GM19395 (cell line): Measurements from ENCODE around the gene GNAL.
"Not testable (repeated sequence)": the region's sequence is repeated elsewhere in the genome, so short reads cannot be mapped to it uniquely, and the experiment has no call there.

Source experiments
- ATAC-seq: cut with Tn5 transposase; IDR thresholded peaks from one replicate; pipeline ENCODE4 v1.9.1; 2021; ENCODE audit warnings: mild to moderate bottlenecking, moderate library complexity; ENCODE audit not compliant: unreplicated experiment

Gene GNAL

DNA sequence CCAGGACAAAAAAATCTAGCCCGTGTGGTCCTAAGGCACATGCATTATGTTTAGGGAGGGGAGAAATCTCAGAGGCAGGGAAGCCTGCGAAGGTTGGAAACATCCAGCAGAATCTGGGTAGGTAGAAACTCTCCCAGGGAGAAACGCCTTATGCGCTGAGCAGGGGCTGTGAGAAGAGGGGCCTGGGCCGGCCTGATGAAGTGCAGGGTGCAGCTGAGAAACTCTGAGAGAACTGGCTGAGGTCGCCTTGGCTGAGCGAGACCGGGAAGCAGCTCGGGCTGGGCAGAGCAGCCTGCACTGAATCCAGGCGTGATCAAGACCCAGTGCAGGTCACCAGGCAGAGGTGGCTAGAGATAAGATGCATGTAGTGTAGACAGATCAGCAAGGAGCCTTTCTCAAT is 177.3 kb downstream of the GNAL start:
- no peak for ATAC-seq

DNA sequence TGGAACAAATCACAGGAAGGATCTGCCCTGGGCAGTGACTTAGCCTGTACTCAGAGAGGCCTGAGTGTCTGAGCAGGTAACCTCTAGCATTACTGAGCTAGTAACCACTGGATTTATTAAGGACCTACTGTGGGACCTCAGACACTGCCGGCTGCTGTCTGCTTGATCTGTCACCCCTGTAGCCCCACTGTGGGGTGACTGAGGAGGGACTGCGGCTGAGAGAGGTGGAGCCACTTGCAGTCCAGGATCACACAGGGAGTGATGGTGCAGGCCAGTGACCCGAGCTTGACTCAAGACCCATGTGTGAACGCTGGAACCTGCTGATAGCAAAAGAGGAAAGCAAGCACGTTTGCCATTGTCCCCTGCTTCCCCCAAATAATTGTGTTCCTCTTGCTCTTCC is 177.7 kb downstream of the GNAL start:
- no peak for ATAC-seq

DNA sequence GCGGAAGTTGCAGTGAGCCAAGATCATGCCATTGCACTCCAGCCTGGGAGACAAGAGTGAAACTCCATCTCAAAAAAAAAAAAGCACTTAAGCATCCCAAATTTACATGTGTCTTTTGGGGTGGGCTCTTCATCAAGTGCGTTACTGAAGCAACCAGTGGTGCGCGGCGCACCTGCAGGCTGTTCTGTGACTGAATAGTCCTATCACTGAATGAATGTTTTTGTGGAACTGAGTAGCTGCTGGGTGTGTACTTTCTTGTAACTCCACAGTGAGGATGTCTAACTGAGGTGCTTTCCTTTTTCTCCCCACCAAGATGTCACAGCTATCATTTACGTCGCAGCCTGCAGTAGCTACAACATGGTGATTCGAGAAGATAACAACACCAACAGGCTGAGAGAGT is 179.2 kb downstream of the GNAL start:
- ATAC-seq = no peak

DNA sequence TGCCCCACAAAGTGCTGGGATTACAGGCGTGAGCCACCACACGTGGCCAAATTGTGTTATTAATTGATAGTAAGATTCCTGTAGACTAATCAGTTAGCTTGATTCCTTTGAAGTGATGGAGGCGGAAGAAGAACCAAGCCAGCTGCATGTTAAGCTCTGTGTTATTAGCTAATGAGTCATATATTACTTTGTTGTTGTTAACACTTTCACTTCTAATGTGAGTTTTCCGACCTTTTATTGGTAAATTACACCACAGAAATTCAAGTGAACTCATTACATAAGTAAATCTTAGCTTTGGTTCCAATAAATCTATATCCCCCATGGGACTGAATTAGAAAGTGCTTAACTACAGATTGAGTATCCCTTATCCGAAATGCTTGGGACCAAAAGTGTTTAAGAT is 182.4 kb downstream of the GNAL start:
- no peak for ATAC-seq

DNA sequence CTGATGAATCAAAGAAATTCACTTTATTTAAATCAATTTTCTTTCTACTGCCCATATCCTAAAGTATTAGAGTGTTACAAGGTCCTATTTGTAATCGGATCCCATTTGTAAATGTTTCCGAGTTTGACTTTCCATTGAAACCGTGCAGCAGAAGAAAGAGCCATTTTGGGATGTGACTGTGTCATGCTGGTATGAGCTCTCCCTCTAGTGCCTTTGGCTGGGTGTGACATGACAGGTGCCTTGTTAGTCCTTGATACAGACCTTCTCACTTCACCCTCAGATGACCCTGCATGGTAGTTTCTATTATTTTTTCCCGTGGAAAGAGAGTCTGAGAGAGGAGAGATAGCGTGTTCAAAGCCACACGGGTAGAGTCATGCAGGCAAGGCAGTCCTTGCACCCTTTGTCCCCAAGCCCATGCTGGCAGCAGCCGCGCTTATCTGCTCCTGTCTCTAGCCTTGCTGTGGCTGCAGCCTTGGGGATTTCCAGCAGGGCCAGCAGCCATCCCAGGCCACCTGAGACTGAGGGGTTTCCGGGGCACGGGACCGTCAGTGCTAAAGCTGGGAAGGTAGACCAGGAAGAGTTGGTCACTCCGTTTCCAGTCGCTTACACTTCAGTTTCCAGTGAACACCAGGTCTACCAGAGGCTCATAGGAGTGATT is 183.5 kb downstream of the GNAL start:
- ATAC-seq = no peak

DNA sequence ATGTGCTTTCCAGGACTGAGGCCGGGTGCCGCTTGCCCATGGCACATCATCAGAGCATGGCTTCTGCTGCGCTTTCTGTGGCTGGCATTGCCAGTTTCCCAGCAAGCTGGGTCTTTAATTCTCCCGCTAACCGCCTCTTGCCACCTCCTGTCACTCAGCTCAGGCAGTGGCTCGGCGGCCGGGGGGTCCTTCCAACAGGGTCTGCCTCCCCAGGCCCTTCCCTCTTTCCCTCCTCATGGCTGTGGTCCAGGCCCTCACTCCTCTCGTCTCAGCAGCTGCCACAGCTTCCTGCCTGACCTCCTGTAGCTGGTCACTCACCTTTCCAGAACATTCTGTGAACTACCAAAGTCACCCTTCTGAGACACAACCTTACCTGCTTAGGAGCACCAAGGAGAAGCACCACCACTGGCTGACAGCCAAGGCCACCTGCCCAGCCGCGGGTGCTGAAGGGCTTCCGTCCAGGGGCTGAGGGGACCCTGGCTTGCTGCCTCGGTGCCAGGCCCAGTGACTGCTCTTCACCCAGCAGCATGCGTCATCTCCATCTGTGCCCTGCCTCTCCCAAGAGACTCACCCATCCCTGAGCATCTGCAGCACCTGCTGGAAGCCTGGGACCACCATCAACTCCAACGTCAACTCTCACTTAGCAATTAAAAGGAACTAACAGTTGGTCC is 184.7 kb downstream of the GNAL start:
- no peak for ATAC-seq

DNA sequence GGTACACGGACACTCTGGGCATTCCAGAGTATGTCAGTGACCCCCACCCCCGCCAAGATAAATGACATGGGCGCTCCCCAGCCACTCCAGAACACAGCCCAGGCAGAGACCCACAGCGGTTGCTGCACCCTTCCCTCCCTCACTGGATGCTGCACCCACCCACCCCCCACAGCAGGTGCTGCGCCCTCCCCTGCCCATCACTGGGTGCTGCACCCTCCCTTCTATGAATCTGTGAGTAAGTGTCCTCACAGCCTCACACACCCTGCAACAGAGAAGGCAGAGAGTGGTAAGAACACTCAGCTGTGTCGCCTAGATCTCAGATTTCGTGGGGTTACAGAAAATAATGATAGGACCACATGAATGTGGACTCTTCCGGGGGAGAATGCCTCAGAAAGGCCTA is 185.6 kb downstream of the GNAL start:
- ATAC-seq = no peak

DNA sequence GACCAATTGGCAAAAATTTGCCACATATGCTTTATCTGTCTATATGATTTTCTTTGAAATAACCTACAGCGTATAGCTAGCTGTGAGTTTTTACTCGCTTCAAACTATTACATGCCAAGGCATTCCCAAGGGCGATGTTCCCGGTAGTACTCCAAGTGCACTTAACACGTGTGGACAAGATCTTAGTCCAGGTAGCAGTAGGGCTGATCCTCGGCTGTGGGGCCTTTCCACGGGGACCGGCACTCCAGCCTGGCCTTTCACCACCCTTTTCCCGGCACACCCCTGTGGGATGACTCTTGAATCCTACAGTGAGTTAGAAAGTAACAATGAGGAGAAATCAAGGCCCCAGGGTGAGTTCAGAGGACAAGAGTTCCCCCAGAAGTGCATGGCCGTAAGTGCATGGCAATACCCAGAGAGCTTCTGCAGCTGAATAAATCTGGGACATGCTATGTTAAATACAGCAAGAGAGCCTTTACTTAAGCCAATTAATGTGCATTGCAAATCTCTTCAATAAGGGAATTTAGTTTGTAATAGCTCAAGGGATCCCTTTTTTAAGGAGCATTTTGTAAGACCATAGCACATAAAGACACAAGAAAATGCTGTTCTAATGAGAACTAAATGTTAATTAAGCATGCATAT is 188.6 kb downstream of the GNAL start:
- ATAC-seq = no peak

DNA sequence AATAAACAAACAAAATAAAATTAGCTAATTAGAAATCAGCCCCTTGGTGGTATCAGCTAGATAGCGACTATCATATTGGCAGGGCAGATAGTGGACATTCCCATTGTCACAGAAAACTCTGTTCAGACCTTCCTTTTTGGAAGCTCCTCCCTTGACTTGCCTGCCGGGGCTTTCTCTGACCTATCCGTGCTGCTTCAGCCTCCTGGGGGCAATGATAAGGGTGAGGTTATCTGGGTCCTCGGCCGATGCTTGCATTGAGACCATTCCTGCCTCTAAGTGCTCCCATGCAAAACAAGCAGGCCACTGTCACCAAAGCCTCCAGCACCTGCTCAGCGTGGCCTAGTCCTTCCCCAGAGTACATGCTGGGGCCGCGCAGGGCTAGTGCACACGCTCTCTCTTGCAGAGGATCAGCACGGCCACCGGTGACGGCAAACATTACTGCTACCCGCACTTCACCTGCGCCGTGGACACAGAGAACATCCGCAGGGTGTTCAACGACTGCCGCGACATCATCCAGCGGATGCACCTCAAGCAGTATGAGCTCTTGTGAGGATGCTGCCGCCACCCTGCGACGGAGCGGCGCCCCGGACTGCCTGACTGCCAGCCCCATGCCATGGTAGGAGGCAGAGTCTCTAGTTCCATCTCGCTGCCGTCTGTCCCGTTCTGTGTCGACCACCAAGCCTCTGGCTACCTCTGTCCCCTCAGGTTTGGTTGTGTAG is 191.7 kb downstream of the GNAL start:
- ATAC-seq = no peak

DNA sequence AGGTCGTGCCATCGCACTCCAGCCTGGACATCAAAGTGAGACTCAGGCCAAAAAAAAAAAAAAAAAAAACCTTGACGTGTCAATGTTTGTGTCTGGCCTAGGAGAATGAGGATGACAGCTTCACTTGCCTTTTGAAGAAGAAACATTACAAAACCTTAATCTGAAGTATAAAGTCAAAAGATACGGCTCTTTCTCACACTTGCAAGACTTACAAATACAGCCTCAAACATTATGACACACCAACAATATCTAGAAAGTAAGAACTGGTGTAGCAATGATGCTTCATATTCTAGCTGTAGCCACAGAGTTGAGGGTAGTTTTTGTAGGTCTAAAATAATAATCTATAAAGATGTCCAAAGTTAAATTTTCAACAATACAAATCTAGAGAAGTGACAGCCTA is 193.6 kb downstream of the GNAL start:
- ATAC-seq = no peak

DNA sequence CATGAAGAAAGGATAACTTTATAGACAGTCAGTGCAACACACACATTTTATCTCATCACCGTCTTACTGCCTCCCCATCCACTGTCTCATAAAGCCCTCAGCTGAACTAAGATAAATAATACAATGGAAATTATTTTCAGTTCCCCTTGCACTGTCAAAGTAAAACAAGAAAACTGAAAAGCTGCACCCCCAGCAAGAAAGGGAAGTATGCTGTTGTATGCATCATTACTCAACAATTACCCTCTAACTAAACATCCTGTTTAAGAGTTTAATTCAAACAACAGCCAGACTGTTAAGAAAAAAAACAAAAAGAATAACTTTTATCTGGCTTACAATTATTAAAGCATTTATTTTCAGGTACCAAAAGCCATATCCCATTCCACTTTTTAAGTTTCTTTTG is 194.1 kb downstream of the GNAL start:
- ATAC-seq = peak; percentile 87

DNA sequence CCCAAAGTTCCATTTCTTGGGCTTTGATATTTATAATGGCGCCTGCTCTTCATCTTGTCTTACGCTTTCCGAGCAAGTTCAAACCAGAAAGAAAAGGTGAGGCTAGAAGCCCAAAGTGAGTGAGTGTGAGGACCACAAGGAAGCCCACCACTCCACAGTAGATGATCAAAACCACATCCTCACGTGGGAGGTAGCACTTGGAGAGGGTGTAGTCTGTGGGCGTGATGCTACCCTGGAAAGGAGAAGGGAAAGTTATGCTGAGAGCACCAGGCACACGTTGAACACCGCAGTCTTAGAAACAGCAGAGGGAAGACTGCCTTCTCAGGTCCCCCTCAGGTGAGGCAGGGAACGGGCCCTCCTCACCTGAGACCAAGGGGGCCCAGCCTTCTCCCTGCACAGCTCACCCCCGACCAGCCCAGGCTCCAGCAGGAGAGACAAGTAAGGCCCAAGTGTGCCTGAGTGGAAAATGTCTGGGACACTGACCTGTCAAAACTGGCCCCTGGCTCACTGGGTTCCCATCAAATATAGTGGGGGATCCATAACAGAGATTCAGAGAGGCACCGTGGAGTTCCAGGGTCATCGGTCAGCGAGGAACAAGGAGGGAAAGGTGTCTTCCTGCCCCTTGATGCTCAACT is 195.4 kb downstream of the GNAL start:
- ATAC-seq = no peak

DNA sequence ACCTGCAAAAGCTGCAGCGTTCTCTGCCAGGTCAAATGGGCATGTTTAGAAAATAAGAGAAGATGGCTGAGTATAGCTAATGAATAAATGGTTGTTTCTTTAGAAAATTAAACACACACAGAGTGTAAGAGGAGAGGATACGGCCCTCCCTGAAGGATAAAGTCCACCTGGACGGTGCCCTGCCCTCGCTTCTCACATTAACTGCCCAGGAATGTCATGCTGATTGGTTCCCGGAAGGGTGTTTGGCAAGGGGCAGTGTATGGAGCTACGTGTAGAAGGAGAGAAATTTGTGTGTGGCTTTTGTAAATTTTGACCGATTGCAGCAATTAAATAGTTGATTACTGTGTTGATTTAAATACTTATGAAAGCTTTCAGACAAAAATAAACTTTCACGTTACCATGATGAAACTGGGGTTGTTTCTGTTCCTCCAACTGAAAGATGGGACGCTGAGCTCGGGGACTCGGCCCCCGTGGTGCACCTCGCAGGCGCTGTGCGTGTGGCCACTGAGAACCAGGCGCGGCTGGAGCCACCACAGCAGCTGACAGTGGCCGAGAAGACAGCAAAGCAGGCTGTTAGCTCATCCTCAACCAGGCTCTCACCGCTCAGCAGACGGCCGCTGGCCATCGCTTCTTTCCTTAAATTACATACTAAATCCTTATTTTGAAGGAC is 196.3 kb downstream of the GNAL start:
- ATAC-seq = no peak

DNA sequence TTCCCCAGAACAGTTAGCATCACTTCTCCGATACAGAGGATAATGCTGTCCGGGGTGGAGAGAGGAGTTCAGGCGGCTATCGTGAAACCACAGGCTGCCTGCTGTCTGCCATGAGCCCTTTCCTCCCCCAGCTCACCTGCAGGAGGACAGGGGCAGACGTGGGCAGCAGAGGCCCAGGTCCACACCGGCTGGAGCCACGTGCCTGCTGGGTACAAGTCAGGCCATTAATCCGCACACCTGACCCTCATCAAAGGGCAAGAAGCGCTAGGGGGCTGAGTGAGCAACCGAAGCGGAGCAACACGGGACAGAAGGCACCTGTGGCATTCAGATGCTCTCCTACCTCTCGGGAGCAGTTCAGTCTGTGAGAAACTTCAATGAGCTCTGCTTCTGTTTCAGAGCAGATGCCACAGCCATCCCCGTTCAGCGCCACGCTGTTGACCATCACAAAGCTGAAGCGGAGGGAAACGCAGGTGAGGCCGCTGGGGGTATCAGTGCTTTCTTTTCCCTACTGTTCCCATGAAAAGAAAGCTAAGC is 197.6 kb downstream of the GNAL start:
- no peak for ATAC-seq

DNA sequence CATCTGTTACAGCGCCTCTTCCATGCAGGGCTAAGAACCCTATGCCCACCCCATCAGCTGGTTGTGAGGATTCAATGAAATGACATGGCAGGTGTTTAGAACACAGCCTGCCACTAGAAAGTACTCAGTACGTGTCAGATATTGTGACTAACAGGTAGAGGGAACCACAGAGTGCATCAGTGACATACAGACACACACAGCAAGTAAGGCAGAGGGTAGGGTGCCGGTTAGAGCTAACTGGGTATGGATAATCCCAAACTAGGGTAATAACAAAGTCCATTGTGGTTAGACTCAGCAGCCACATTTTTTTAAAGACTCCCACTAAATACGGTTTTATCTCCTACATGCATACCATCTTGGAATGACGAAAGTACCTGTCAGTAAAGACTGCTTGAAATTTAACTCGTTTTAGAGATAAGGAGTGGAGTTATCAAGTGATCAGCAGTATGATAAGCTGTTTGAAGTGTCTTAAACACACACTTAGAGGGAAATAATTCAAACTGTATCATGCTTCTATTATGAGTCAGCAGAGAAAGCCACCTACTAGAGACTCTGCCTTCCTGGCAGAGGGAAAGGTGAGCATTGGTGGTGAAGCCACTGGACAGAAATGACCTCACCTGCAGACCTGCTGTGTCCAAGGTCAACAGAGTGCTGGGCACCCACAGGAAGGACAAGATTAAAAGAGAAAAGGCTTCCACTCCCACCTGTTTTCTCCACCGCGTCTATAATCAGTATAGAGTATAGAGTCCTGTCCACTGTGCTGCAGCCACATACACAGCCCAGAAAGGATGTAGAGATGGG is 198.5 kb downstream of the GNAL start:
- ATAC-seq = no peak

DNA sequence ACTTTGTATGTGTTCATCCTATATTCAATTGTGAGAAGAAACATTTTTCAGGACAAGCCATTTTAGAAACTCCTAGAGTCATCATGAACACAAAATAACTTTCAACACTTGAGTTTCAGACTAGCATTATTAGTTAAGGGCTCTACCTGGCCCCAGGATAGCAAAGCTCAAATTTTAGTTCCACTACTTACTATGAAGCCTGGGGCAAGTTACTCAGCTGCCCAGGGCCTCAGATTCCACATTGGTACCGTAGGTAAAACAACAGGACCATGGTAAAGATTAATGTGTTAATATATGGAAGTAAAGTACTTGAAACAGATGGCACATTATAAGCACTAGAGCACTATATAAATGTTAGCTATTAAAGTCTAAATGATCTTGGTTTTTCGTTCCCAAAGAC is 199.7 kb downstream of the GNAL start:
- ATAC-seq = no peak

DNA sequence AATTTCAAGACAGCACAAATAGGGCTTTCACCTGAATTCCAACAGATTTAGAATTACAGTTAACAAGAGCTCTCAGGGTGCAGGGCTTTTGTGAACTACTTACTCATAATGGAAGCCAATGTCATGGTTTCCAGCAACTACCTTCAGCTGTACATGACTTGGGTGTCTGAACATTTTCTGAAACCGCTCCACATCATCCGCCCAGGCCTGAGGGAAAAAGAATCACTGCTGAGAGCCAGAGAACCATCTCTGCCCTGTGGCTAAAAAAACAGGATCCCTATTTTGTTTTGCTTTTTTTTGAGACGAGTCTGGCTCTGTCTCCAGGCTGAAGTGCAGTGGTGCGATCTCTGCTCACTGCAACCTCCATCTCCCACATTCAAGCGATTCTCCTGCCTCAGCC is 200.2 kb downstream of the GNAL start:
- no peak for ATAC-seq

DNA sequence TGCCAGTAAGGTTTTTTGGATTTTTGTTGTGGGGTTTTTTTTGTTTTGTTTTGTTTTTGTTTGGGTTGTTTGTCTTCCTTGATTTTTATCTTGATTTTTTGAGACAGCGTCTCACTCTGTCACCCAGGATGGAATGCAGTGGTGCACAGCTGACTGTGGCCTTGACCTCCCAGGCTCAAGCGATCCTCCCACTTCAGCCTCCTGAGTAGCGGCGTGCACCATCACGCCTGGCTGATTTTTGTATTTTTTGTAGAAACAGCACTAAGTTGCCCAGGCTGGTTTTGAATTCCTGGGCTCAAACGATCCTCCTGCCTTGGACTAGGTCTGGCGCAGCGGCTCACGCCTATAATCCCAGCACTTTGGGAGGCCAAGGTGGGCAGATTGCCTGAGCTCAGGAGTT is 202.7 kb downstream of the GNAL start:
- ATAC-seq = no peak

DNA sequence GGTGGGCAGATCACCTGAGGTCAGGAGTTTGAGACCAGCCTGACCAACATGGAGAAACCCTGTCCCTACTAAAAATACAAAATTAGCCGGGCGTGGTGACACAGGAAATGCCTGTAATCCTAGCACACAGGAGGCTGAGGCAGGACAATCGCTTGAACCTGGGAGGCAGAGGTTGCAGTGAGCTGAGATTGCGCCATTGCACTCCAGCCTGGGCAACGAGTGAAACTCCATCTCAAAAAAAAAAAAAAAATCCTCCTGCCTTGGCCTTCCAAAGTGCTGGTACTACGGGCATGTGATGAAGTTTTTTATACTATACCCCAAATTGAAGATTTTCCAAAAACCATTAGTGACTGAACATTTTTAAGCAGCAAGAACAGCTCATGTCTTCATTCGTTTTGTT is 203.4 kb downstream of the GNAL start:
- ATAC-seq = not testable (repeated sequence)

DNA sequence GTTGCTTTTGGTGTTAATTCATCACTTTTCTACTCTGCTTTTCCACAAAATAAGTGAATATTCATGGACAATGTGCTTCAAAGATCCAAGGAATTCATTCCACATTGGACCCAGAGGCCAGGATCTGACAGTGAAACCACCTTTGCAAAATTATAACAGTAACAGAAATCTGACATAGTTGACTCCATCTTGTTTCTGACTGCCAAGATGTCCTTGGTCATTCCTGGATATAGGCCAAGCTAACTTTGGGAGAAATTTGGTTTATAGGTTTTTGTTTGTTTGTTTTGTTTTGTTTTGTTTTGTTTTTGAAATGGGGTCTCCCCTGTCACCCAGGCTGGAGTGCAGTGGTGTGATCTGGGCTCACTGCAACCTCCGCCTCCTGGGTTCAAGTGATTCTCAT is 208.7 kb downstream of the GNAL start:
- ATAC-seq = no peak
